SIG-M5 treated with dmso at 0.1 percent for 504 hours (cell line): Measurements from ENCODE around the gene RAB26.
"Not testable (repeated sequence)": the region's sequence is repeated elsewhere in the genome, so short reads cannot be mapped to it uniquely, and the experiment has no call there.

Experiments
- DNase-seq: peaks from one replicate; lab custom pipeline; 2025; ENCODE audit not compliant: unreplicated experiment; lab: John Stamatoyannopoulos, UW

The RAB26 gene

DNA sequence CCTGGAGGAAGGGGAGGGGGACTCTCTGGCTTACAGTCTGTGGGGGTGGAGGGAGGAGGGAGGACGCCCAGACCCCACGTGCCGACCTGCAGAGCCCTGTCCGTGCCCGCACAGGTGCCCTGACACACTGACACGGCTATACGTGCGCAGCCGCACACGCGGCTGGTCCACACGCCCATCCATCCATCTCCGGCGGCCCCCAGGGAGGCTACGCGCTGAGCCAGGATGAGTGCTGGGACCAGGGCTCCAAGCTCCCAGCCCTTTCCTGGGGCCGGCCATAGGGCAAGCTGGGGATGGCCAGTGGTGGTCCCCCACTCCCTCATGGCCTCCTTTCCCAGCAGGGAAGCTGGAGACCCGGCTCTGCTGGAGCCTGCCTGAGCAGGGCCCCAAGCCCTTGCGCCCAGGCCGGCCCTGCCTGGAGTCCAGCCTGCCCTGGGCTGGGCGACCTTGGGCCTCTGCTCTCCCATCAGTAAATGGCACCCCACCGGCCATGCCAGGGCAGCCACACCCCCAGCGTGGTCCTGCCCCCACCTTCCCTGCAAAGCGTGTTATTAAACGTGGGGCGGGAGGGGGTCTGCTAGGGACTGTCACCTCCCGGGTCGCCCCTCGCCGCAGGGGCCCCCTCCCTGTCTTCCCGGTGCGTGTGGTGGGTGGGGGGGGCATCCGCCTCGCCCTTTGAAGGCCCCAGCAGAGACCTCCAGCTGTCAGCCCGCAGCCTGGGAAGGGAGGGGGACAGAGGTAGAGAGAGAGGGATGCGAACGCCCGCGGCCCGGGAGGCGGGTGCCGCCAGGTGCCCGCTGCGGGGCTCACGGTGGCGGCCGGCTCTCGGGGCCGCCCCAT is 47.1 kb downstream of the RAB26 start:
- DNase-seq, result no peak

DNA sequence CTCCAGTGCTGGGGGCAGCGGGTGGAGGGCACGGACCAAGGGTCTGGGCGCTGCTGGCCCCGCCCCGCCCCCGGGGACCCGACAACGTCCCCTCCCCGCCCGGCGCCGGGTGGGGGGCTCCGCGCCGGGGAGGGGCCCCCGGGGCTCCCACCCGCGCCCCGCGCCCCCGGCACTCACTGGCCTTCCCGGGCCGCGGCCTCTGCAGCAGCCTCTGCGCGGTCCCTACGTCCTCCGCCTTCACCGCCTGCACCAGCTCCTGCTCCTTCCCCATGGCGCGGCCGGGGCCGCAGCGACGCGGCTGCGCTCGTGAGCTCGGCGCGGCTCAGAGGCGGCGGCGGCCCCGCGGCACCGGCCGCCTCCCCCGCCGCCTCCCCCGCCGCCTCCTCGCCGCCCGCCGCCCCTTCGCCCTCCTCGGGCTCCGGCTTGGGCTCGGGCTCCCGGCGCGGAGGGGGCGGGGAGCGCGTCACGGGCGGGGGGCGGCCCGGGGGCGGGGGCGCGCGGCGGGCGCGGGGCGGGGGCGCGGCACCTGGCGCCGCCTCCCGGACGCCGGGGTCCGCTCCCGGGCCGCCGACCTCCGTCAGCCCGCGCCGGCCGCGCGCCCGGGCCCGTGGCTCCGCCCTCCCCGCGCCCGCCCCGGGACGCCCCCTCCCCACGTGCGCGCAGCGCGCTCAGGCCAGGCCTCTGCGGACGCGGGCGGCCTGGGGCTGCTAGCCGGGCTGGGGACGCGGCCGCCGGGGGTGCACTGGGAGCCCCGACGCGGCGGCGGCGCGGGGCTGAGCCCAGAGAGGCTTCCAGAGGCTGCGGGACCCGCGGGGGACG is 47.9 kb downstream of the RAB26 start, which contains the start of gene CASKIN1:
CASKIN1 (minus strand) TSS at position 444 of the 819 bp plus-strand sequence; CDS start at position 271, 173 bp downstream.
- no peak for DNase-seq

DNA sequence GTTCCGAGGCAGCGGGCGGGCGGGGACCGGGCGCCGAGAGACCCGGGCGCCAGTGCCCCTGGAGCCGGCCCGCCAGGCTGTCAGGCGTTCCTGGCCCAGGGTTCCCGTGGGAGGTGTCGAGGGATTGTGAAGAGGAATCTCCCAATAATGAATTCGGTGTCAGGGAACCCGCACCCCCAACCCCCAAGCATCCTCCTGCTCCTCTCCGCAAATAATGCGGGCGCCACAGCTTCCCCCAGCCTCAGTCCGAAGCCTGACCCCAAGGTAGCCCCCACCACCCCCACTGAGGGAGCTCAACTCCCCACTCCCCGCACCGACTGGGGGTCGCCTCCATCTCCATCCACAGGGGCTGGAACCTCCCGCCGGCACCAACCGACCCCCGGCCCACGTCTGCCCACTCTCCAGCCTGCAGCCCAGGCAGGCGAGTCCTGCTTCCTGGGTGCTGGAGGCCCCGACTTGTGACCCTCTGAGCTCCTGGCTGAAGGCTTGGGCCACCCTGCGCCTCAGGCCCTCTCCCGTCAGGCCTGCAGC is 48.6 kb downstream of the RAB26 start:
- DNase-seq, result no peak

DNA sequence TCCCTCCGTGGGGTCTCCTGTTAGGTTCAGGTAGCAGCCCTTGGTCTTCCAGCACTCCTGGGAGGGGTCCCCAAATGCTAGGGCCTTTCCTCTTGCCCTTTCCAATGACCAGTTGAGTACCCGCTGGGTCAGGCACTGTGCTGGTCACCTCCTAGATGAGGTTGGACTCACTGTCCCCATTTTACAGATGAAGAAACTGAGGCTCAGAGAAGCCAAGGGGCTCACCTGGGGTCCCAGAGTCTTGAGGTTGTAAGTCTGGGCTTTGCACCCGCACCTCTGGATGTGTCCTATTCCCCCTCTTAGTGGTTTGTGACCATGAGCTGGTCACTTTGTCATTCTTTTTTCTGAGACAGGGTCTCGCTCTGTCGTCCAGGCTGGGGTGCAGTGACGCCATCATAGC is 49.3 kb downstream of the RAB26 start:
- DNase-seq, result no peak

DNA sequence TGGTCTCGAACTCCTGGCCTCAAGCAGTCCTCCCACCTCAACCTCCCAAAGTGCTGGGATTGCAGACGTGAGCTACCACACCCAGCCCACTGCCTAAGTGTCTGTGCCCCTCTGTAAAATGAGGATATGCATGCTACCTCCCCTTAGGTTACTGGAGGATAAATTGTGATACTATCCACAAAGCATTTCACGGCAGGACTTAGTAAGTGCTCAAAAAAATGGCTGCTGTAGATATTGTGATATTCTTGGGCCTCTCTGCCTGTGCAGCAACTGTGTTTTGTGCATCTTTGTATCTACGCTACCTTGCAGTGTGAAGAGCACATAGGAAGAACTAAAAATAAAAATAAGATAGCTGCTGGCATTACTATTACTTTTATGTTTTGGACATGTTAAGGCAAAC is 49.9 kb downstream of the RAB26 start:
- no peak for DNase-seq

DNA sequence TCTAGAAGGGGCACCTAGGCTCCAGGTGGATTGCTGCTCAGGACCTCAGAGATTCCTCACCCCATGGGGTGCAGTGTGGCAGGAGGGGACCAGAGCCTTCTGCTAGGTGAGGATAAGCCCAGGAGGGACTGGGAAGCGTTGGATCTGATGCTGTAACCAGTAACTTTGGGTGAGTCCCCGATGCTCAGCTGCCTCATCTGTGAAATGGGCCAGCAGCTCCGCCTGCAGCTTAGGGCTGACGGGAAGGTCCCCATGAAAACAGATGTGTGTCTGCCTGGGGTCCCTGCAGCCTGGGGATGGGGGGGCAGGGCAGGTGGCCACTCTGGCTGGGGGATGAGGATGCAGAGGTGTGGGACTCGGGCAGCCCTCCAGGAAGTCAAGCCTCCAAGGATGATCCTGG is 50.7 kb downstream of the RAB26 start:
- DNase-seq, result no peak

DNA sequence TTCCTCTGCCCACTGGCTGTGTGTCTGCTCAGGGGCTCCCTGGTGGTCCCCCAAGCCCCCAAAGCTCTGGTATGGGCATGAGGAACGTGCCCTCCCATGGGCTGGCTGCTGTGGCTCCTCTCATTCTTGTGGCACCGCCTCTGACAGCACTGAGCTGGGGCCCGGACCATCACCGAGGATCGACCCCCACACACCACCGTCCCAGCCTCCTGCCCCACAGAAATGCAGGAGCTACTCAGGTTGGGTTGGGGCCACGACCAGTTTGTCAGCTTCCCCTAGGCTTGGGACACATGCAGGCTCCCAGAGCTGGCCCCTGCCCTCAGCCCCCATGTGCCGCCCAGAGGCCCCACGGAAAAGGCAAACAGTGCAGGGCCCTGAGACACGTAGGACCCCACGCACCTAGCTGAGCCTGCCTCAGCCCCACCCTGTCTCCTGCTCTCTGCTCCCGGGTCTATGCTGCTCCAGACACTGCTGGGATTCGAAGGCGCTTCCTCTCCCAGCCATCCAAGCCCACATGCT is 51.3 kb downstream of the RAB26 start:
- DNase-seq, result no peak

DNA sequence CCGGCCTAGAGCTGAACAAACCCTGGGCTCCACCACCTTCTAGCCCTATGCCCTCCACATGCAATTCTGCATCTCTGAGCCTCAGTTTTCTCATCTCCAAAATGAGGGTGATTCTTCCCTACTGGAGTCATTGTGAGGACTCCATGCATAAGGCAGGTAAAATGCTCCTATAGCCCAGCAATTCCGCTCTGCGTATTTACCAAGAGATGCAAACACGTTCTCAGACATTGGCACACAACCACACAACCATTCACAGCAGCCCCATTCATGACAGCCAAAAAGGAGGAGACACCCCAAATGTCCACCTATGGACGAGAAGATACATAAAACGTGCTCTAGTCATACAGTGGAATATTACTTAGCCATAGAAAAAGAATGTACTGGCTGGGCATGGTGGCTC is 51.9 kb downstream of the RAB26 start:
- DNase-seq, result no peak

DNA sequence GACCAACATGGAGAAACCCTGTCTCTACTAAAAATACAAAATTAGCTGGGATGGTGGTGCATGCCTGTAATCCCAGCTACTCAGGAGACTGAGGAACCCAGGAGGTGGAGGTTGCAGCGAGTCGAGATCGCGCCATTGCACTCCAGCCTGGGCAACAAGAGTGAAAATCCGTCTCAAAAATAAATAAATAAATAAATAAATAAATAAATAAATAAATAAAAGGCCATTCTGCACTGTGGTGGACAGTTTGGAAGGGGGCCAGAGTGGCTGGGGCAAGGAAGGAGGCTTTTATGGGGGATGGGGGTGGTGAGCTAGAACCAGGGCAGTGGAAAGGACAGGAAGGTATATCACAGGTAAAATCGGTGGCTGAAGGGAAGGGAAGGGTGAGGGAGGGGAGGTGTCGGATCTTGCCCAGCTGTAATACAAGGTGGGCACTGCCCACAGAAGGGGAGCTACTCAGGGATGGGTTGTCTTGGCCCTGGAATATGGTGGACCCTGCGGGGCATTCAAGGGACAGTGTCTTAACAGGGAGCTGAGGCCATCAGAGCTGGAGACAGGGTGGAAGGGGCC is 54.8 kb downstream of the RAB26 start:
- not testable (repeated sequence) for DNase-seq
